PFSK-1 (cell line): ENCODE results near the gene TMEM143.

Experiments used
- FOXP2 ChIP-seq: optimal IDR thresholded peaks from 2 replicates; pipeline ENCODE3; 2011; ENCODE audit warnings: borderline replicate concordance, control low read depth, inconsistent platforms; ENCODE audit not compliant: insufficient read depth; ENCODE audit errors: extremely low read length, extremely low read depth
- POLR2AphosphoS5 ChIP-seq: IDR thresholded peaks from 2 replicates; pipeline ENCODE4 v1.6.1; 2012; ENCODE audit warnings: low read depth, mild to moderate bottlenecking, control low read depth, low read length, moderate library complexity
- REST ChIP-seq, 2 experiments: IDR thresholded peaks; 2 replicates each; pipeline versions ENCODE4 v1.6.1 to v1.8.0; 2011 to 2012; ENCODE audit warnings: low read depth in 2 of 2, low read length in 2 of 2, control low read depth in 1 of 2, inconsistent platforms in 1 of 2, mild to moderate bottlenecking in 1 of 2, moderate library complexity in 1 of 2; ENCODE audit not compliant: insufficient read depth in 1 of 2
- SIN3A ChIP-seq: IDR thresholded peaks from 2 replicates; pipeline ENCODE4 v1.6.1; 2012; ENCODE audit warnings: mild to moderate bottlenecking, low read length, moderate library complexity, borderline replicate concordance; ENCODE audit not compliant: insufficient read depth
- TAF1 ChIP-seq: IDR thresholded peaks from 2 replicates; pipeline ENCODE4 v1.6.1; 2012; ENCODE audit warnings: low read length, control low read depth, borderline replicate concordance; ENCODE audit not compliant: insufficient read depth

TMEM143 gene

GRCh38 chr19:48362716-48363499 lies 832 bp downstream of the TMEM143 start:
- no peak for TF ChIP-seq REST (IDR thresholded peaks at IDR 0.05; ENCODE audit: insufficient read depth in 1 of 2, low read depth in 2 of 2, low read length in 2 of 2)
- 0 out of 2 replicates have a peak, but pooled peaks have one; percentile 53 for TF ChIP-seq POLR2AphosphoS5
- no peak for TF ChIP-seq FOXP2
- TF ChIP-seq SIN3A: no peak
- no peak for TF ChIP-seq TAF1

- no peak for TF ChIP-seq FOXP2
- TF ChIP-seq POLR2AphosphoS5: no peak
- TF ChIP-seq REST (IDR thresholded peaks at IDR 0.05; ENCODE audit: insufficient read depth in 1 of 2, low read depth in 2 of 2, low read length in 2 of 2): no peak
- no peak for TF ChIP-seq SIN3A
- TF ChIP-seq TAF1: no peak
Observed at GRCh38 chr19:48361912-48362311, 1.8 kb downstream of the TMEM143 start.

- TF ChIP-seq TAF1 (no peak), SIN3A (no peak), REST (IDR thresholded peaks at IDR 0.05; ENCODE audit: insufficient read depth in 1 of 2, low read depth in 2 of 2, low read length in 2 of 2) (no peak), FOXP2 (no peak), POLR2AphosphoS5 (no peak)
Observed at GRCh38 chr19:48359123-48359522, 4.6 kb downstream of the TMEM143 start.

GRCh38 chr19:48355365-48355954 lies 8.3 kb downstream of the TMEM143 start:
- no peak for TF ChIP-seq FOXP2
- no peak for TF ChIP-seq SIN3A
- TF ChIP-seq REST (IDR thresholded peaks at IDR 0.05; ENCODE audit: insufficient read depth in 1 of 2, low read depth in 2 of 2, low read length in 2 of 2): no peak
- no peak for TF ChIP-seq TAF1
- no peak for TF ChIP-seq POLR2AphosphoS5
